ENCODE data around the gene CDR2L. TPM values are rescaled to one million over a fixed set of nuclear protein-coding genes. Genes with fewer than 3 reads are reported as not detected.
"Not testable (repeated sequence)": the region's sequence is repeated elsewhere in the genome, so short reads cannot be mapped to it uniquely, and the experiment has no call there.

Gene CDR2L
- total RNA-seq, 2 donors from 2014 or later = 3.1 to 3.2 TPM

DNA sequence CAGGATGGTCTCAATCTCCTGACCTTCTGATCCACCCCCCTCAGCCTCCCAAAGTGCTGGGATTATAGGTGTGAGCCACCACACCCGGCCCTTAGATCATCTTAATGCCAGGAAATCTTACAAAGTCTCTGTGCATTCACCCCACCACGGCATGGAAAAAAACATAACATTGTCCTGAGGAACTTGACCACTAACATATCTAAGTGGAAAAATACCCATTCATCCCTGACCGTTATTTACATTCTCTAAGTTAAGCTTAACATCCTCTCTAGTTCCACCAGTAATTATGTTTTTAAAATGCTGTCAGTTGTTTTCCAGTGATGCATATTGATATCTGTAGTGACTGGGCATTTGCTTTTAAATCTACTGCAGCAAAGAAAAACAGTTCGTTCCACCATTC, 11.5 kb upstream of the CDR2L start:
- ATAC-seq (no peak), DNase-seq (no peak)
- intact Hi-C loops (cut with DNase I, micrococcal nuclease) = no loop called here

DNA sequence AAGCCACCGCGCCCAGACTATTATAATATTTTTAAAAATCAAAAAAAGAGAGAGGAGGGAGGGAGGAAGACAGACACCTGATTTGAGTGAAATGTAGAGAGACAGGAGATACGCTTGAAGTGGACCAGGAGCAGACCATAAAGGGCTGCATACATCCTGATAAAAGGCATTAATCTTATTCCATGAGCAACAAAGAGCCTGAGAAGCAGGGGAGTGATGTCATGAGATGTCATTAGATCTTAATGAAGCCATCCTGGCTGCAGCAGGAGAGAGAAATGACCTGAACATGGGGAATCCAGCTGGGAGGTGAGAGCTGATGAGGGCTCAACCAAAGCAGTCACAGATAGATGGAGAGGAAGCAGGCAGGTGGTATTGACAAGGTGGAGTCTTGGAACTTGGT, 9.6 kb upstream of the CDR2L start:
- no peak for ATAC-seq
- intact Hi-C loops (cut with DNase I, micrococcal nuclease) = no loop called here

DNA sequence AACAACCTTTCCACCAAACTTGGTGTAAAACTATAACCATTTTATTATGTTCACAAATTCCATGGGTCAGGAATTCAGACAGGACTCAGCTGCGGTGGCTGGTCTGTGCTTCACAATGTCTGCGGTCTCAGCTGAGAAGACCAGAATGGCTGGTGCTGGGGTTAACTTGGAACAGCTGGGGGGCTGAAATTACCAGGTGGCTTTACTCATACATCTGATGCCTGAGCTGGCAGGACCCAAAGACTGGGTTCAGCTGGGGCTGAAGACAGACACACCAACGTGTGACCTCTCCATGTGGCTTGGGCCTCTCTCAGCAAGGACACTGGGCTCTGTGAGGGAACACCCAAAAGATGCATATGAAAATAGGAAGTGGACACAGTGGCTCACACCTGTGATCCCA, 9.2 kb upstream of the CDR2L start:
- ATAC-seq = no peak
- no peak for DNase-seq
- intact Hi-C loops (cut with DNase I, micrococcal nuclease) = no loop called here

More for the DNA sequence above, 9.6 kb upstream of the CDR2L start:
- DNase-seq = no peak

DNA sequence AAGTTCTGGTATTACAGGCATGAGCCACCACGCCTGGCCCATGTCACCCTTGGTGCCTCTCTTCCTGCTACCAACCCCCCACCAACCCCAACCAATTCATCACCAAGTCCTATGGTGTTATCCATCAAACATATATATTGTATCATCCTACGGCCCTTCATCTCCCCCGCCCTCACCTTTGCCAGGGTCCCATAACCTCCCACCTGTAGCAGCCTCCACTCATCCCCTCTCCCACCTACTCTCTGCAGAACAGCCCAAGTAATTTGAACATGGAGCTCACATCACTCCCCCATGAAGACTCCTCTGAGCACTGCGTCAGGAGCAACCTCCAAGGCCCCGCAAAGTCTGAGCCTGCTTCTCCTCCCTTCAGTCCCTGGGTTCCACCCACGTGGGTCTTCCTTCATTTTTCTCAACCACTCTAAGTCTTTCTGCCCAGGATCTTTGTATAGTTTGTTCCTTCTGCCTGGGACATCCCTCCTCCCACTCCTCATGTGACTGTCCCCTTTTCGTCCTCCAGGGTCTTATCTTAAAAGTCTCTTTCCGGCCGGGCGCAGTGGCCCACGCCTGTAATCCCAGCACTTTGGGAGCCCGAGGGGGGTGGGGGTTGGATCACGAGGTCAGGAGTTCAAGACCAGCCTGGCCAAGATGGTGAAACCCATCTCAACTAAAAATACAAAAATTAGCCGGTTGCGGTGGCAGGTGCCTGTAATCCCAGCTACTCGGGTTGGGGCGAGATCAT, 7.9 kb upstream of the CDR2L start:
- intact Hi-C loops (cut with DNase I, micrococcal nuclease) = loop anchor here in 1 of 2 donors (10.0 kb wide), 1 partner anchor 55 kb away; no protein-coding TSS in a partner anchor
- no peak for ATAC-seq
- no peak for DNase-seq

DNA sequence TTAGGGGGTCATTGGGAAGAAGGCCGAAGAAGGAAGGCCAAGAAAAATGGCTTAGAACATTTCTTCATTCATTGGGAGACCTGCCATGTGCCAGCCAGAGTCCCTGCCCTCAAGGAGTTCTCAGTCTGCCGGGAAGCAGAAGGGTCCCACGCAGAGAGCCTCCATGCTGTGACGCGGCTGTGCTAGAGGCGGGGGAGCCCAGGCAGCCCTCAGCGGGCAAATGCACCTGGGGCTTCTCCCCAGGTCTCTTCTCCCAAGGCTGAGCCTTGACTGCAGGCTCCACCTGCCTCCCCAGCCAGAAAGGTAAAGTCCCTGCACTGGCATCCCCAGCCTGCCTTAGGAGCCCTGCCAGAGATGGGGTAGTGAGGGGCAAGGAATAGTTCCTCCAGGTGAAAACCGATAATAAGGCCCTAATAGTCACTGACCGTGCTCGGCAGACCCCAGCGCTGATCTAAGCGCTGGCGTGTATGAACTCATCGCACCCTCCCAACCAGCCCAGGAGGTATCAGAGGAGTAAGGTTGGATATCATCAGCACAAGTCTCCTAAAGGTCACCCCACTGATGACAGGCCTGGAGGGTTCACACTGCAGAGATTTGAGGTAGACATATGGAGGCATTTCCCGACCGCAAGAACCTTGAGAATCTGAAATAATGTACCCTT, 6.0 kb upstream of the CDR2L start:
- no peak for DNase-seq
- intact Hi-C loops (cut with DNase I, micrococcal nuclease) = loop anchor here in 1 of 2 donors (10.0 kb wide), 1 partner anchor 53 kb away; no protein-coding TSS in a partner anchor
- ATAC-seq = no peak

DNA sequence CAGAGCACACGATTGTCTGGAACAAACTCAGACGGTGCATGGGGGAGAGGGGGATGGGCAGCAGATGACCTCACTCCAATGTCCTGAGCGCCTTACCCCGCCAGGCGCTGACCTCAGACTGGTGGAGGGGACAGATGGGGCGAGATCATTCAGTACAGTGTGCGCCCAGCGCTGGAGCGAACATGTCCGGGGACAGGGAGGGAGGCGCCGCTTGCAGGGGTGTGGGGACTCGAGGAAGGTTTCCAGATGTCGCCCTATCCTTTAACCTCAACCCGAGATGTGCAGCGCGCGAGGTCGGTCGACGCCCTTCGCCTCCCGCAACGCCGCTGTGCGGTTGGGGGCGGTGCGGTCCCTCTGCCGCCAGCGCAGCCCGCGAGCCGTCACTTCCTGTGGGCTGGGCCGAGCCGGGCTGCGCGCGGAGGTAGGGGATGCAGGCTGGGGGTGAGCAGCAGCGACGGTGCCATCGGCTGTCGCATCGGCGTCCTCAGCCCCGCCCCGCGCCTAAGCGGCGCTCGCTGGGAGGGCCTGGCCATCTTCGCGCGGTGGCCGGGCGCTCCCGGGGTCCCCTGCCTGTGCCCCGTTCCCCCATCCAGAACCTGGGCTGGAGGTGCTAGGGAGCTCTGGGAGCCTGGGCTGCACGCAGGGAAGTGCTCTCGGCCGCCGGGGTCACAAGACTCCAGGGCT, 5.3 kb upstream of the CDR2L start:
- intact Hi-C loops (cut with DNase I, micrococcal nuclease) = loop anchor here in 1 of 2 donors (10.0 kb wide), 1 partner anchor 53 kb away; no protein-coding TSS in a partner anchor
- DNase-seq = peak; percentile 59 to 75
- ATAC-seq = peak; percentile 89

DNA sequence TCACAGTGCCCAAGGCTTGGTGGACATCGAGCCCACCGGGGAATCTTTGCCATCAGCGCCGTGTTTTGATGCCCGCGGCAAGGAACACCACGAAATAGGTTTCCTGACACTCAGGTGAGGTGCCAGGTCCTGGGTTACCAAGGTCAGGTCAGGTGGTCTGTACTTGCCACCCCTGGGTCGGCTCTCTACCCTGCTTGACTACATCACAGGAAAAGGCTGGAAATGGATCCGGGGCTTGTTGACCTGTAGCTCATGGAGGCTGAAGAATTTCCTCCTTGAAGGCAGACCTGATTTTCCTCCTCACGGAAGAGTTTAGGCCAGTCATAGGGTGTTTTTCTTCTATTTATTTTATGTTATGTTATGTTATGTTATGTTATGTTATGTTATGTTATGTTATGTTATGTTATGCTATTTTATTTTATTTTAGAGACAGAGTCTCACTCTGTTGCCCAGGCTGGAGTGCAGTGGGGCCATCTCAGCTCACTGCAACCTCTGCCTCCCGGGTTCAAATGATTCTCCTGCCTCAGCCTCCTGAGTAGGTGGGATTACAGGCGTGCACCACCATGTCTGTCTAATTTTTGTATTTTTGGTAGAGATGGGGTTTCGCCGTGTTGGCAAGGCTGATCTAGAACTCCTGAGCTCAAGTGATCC, 4.6 kb upstream of the CDR2L start:
- ATAC-seq, DNase-seq: not testable (repeated sequence)
- intact Hi-C loops (cut with DNase I, micrococcal nuclease) = loop anchor here in 1 of 2 donors (10.0 kb wide), 1 partner anchor 52 kb away; no protein-coding TSS in a partner anchor

DNA sequence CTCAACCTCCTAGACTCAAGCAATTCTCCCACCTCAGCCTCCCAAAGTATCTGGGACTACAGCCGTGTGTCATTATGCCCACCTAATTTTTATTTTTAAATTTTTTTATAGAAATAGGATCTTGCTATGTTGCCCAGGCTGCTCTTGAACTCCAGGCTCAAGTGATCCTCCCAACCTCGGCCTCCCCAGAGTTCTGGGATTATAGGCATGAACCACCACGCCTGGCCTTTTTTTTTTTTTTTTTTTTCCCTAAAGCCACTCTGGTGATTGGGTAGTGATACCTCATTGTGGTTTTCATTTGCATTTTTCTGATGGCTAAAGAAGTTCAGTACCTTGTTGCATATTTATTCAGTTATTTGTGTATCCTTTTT, 1.2 kb upstream of the CDR2L start:
- ATAC-seq = no peak
- no peak for DNase-seq
- intact Hi-C loops (cut with DNase I, micrococcal nuclease) = loop anchor here in 1 of 2 donors (10.0 kb wide), 1 partner anchor 49 kb away; no protein-coding TSS in a partner anchor

DNA sequence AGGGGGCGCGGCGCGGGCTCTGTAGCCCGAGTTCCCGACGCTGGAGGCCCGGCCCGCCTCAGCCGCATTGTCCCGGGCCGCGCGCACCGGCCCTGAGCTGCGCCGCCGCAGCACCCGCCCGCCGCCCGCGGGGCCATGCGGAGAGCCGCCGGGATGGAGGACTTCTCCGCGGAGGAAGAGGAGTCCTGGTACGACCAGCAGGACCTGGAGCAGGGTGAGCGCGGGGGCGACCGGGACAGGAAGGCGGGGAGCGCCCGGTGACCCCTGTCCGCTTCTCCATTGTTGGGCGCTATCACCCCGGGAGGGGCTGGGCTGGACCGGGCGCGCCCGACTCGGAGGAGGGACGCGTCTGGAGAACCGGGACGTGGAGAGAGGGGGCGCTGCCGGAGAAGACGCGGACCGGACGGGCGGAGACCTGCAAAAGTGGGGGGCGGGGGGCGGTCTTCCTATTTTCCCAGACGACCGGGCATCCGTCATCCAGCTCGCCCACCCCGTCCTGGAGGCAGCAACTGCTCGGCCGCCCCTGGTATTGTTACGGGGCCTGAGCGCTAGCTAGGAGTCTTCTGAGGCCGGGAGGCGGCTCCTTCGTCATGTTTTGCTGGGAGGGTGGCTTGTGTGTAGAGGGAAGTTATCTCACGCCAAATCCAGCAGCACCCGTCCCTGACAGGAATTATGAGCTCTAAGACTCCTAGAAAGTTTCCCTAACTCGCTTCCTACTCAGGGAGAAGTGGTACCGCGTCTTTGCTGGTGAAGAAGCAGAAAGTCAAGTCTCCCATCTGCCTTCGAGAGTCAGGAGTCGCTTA, 678 bp downstream of the CDR2L start:
- ATAC-seq (peak; percentile 67), DNase-seq (peak; percentile 81)
- intact Hi-C loops (cut with DNase I, micrococcal nuclease) = loop anchor here in 1 of 2 donors (10.0 kb wide), 1 partner anchor 47 kb away; no protein-coding TSS in a partner anchor

DNA sequence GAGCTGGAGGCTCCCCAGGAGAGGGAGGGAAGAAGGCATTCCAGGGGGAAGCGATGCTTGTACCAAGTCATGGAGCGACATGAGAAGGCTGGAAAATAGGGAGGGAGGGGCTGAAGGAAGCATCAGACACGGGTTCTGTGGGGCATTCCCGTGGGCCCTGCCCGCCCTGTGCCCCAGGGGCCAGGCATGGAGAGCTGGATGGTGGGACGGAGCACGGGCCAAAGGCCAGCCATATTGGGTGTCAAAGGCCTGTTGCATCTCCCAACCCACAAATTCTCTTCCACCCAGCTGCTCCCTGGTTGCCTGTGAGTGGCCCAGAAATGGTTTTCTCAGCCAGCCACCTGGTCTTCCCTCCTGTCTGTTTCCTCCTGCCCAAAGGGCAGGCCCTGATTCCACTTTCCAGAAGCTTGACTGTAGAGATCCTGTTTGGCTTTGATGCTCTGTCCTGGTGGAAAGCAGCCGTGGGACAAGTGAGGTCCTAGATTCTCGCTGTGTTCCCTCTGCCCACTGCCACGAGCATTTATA, 3.2 kb downstream of the CDR2L start:
- intact Hi-C loops (cut with DNase I, micrococcal nuclease) = no loop called here
- ATAC-seq (no peak), DNase-seq (no peak)

DNA sequence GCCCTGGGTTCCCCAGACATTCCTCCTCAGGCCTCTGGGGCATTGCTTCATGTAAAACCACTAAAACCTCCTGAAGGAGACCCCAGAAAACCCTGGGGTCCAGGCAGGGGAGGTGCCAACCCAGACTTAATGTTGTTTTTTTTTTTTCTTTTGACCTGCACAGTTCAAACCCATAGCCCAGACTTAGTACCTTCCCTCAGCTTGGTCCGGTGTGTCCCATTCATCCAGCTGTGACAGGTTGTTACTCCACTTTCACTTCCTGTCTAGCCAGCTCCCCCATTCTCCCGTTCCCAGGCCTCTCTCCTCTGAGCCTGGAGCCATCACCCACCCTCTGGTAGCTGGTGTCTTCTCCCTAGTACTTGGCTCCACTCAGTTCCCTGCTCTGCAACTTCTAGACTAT, 4.8 kb downstream of the CDR2L start:
- no peak for DNase-seq
- ATAC-seq = no peak
- intact Hi-C loops (cut with DNase I, micrococcal nuclease) = no loop called here

DNA sequence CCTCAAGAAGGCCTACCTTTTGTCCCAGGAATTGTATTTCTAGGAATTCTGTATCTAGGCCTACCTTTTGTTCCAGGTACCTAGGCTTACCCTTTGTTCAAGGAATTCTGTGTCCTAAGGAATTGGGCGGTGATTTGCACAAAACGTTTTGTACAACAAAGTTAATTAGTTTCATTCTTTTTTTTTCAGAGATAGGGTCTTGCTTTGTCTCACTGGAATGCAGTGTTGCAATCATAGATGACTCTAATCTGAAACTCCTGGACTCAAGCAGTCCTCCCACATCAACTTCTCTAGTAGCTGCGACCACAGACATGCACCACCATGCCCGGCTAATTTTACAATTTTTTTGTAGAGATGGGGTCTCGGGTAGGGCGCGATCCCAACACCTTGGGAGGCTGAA, 7.0 kb downstream of the CDR2L start:
- DNase-seq = no peak
- ATAC-seq = no peak
- intact Hi-C loops (cut with DNase I, micrococcal nuclease) = no loop called here

DNA sequence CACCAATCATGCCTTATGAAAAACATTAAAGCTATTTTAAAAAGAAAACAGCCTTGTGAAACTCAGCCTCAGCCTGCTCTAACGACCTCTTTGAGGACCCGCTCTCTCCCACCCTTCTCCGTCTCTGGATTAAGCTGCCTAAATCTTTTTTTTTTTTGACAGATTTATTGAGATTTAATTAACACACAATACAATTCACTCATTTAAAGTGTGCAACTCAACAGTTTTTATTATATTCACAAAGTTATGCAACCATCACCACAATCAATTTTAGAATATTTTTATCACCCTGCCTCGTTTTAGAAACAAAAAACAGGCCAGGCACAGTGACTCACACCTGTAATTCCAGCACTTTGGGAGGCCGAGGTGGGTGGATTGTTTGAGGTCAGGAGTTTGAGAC, 8.4 kb downstream of the CDR2L start:
- DNase-seq (no peak), ATAC-seq (no peak)
- intact Hi-C loops (cut with DNase I, micrococcal nuclease) = no loop called here

DNA sequence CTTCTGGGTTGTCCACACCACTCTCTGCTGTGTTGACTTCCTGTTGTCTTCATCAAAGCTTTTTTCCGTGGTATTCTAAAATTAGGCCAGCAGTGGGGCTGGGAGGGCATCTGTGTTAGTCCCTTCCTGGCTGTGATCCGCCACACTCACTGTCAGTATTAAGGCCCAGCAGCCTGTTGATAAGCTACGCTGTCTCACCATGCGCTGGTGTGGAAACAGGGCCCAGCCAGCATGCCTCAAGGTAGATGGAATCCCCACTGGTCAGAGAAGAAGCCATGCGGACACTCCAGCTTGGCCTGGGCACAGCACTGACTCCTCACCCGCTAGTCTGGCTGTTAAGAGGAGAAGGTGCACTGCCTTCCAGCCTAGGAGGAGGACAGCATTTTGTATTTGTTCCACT, 11.4 kb downstream of the CDR2L start:
- intact Hi-C loops (cut with DNase I, micrococcal nuclease) = no loop called here
- ATAC-seq (no peak), DNase-seq (no peak)

DNA sequence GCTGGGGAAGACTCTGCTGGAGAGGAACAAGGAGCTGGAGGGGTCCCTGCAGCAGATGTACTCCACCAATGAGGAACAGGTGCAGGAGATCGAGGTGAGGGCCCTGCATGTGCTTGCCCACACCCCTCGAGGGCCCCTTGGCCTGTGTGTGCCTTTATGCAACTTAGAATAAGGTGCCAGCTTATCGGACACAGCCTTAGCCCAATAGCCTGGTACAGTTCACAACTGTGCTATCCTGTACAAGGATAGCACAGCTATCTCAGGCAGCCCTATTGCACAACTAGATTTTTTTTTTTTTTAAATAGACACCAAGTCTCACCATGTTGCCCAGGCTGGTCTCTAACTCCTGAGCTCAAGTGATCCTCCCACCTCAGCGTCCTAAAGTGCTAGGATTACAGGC, 12.1 kb downstream of the CDR2L start:
- intact Hi-C loops (cut with DNase I, micrococcal nuclease) = no loop called here
- no peak for ATAC-seq
- DNase-seq = no peak

DNA sequence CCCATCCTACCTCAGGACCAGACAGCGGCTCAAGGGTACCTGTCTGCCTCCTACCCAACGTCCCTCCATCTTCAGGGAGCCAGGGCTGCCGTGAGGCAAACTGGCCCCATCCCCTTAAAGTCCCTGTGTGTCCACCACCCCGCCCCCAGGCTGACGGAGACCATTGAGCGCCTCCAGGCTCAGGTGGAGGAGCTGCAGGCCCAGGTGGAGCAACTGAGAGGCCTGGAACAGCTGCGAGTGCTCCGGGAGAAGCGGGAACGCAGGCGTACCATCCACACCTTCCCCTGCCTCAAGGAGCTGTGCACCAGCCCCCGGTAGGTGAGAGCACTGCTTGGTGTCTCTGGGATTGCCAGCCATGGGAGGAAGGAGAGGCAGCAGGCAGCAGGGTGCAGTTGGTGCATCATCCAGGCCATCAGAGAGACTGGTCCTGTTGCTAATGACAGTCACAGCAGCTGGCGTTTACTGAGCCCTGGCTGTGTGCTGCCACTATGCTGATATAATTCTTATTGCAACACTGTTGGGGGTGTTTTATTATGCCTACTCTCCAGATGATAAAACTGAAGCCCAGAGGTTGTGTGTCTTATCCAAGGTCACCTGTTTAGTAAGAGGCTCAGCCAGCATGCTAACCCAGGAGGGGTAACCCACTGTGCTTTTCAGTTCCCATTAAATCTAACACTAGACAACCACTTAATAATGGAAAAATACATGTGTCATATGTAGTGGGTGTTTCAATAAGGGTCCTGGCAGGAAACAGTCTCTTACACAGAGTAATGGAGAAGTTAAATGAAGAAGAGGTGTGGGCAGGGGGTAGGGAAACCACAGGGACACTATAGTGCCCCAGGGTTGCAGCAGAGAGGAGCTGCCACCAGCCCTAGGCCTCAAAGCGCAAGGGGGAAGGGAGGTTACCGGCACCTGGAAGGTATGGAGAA, 14.7 kb downstream of the CDR2L start:
- intact Hi-C loops (cut with DNase I, micrococcal nuclease) = no loop called here
- ATAC-seq (no peak), DNase-seq (no peak)

All from left colon (tissue), 2 donors.